SK-N-MC (cell line): ENCODE measurements around the gene TXNRD1.

Experiments
- EZH2 ChIP-seq: fragments of 200-600 bp; sonication (generic); IDR thresholded peaks from one replicate; pipeline ENCODE4 v1.6.1; 2017; ENCODE audit warnings: antibody characterized with exemption
- FOXP2 ChIP-seq: optimal IDR thresholded peaks from 2 replicates; pipeline ENCODE3; 2011; ENCODE audit warnings: mild to moderate bottlenecking, moderate library complexity; ENCODE audit not compliant: insufficient read depth; ENCODE audit errors: extremely low read length, control extremely low read depth
- POLR2AphosphoS5 ChIP-seq: IDR thresholded peaks from 2 replicates; pipeline ENCODE4 v1.6.1; 2012; ENCODE audit warnings: mild to moderate bottlenecking, low read depth, low read length, borderline replicate concordance

GRCh38 chr12:104219361-104219892 is 3.8 kb downstream of the TXNRD1 start:
- no peak for TF ChIP-seq EZH2
- TF ChIP-seq POLR2AphosphoS5: no peak
- no peak for TF ChIP-seq FOXP2
